PC-9 (cell line): Measurements from ENCODE around the gene CCDC85A. TPM values are rescaled to one million over a fixed set of nuclear protein-coding genes. Genes with fewer than 3 reads are reported as not detected.

ENCODE experiments used
- BruUV-seq: library from RNA; stranded (reverse); fragments of 400-500 nt; replicated peaks from 2 replicates; lab custom pipeline; 2021; lab: Mats Ljungman, UMichigan
- CTCF ChIA-PET: fragments of 300-600 bp; sonication (Branson Sonifier 250); formaldehyde crosslinking; loops from one replicate; lab custom pipeline; 2022; ENCODE audit warnings: antibody characterized with exemption; lab: Charles Lee
- POLR2A ChIA-PET: fragments of 300-600 bp; sonication (Branson Sonifier 250); formaldehyde crosslinking; loops from one replicate; lab custom pipeline; 2022; ENCODE audit warnings: antibody characterized with exemption; ENCODE audit not compliant: unreplicated experiment; lab: Charles Lee
- DNase-seq, 2 experiments: peaks; one replicate each; pipeline versions ENCODE4 v3.0.0 to v3.0.0-alpha.2; 2015 to 2022; ENCODE audit warnings: mixed read lengths in 1 of 2
- H2AFZ ChIP-seq: fragments of 200-600 bp; sonication (generic); 2 replicates; pipeline ENCODE4 v1.8.1; 2017; ENCODE audit warnings: antibody characterized with exemption
- H3F3A ChIP-seq: fragments of 200-600 bp; sonication (generic); 2 replicates; pipeline ENCODE4 v1.8.1; 2017; ENCODE audit warnings: antibody characterized with exemption, mild to moderate bottlenecking, low read depth; ENCODE audit not compliant: insufficient read depth
- H3K27ac ChIP-seq: fragments of 200-600 bp; sonication (generic); 2 replicates; pipeline ENCODE4 v1.6.1; 2016; ENCODE audit warnings: mixed run types
- H3K27me3 ChIP-seq: fragments of 200-600 bp; sonication (generic); 2 replicates; pipeline ENCODE4 v1.6.1; 2016; ENCODE audit warnings: low read depth, mixed run types; ENCODE audit not compliant: insufficient read depth
- H3K36me3 ChIP-seq: fragments of 200-600 bp; sonication (generic); 2 replicates; pipeline ENCODE4 v1.6.1; 2016; ENCODE audit warnings: low read depth, mixed run types
- H3K4me1 ChIP-seq: fragments of 200-600 bp; sonication (generic); replicated peaks from 2 replicates; pipeline ENCODE4 v1.6.1; 2016; ENCODE audit warnings: mixed run types; ENCODE audit not compliant: insufficient read depth
- H3K4me2 ChIP-seq: fragments of 200-600 bp; sonication (generic); 2 replicates; pipeline ENCODE4 v1.6.1; 2017; ENCODE audit warnings: mixed run types
- H3K4me3 ChIP-seq: fragments of 200-600 bp; sonication (generic); 2 replicates; pipeline ENCODE4 v1.6.1; 2016; ENCODE audit warnings: mixed run types
- H3K79me2 ChIP-seq: fragments of 200-600 bp; sonication (generic); 2 replicates; pipeline ENCODE4 v1.6.1; 2017; ENCODE audit warnings: low read depth, mixed run types
- H3K9me2 ChIP-seq: fragments of 200-600 bp; sonication (generic); 2 replicates; pipeline ENCODE4 v1.8.1; 2017; ENCODE audit warnings: mild to moderate bottlenecking; ENCODE audit not compliant: insufficient read depth
- H3K9me3 ChIP-seq: fragments of 200-600 bp; sonication (generic); 2 replicates; pipeline ENCODE4 v1.8.1; 2016; ENCODE audit warnings: low read depth; ENCODE audit not compliant: insufficient read depth
- H4K20me1 ChIP-seq: fragments of 200-600 bp; sonication (generic); 2 replicates; pipeline ENCODE4 v1.8.1; 2017; ENCODE audit not compliant: insufficient read depth
- EZH2 ChIP-seq: fragments of 200-600 bp; sonication (generic); IDR thresholded peaks from 2 replicates; pipeline ENCODE4 v1.8.0; 2017; ENCODE audit warnings: antibody characterized with exemption, low read depth
- intact Hi-C: fragments of 100-400 bp; cut with micrococcal nuclease; formaldehyde crosslinking; loops from one replicate; pipeline ENCODE4 v1.10.0; 2022; ENCODE audit not compliant: unreplicated experiment
- total RNA-seq: library from RNA; stranded (reverse); gene quantifications from 2 replicates; pipeline ENCODE4 v1.2.3, GENCODE V29; 2021
- TF ChIP-seq, protein P1 (sequence below): fragments of 200-600 bp; sonication (generic); conservative IDR thresholded peaks from 2 replicates; pipeline ENCODE4 v1.6.1; 2017; ENCODE audit warnings: mixed run types, antibody characterized with exemption, mild to moderate bottlenecking, moderate library complexity

Gene CCDC85A
- total RNA-seq, 1 experiment from 2014 or later = not detected

DNA sequence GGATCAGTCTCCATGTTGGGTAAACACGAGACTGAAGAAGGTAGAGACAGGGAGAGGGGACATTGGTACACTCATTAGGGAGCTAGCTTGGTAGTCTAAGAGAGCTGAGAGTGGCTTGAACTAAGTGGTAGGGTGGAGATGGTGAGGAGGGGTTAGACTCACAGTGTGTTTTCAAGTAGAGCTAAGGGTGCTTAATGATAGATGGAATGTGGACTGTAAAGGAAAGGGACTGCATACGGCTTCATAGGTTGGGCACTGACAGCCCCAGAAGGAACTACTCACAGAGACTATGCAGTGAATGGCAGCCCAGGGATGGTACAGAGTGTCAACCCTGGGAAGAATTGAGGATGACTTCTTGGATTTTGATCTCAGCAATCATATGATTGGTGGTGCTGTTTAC is 178.1 kb downstream of the CCDC85A start:
- intact Hi-C loops = no loop called here
- no peaks in the 10 kb centered on the region for H3K27me3 ChIP-seq
- CTCF ChIA-PET = no interaction called here
- H3K4me1 ChIP-seq = no peaks in the 10 kb centered on the region
- DNase-seq = no peak
- no peak overlapping the region for H3K4me3 ChIP-seq
- no peak overlapping the region for H2AFZ ChIP-seq
- no peaks in the 10 kb centered on the region for H3K36me3 ChIP-seq
- BruUV-seq = no TSS peak
- H3K9me3 ChIP-seq = no peaks in the 10 kb centered on the region
- H3F3A ChIP-seq = no peaks in the 10 kb centered on the region
- H3K27ac ChIP-seq = no peak overlapping the region
- H3K9me2 ChIP-seq = no peaks in the 10 kb centered on the region
- POLR2A ChIA-PET = no interaction called here
- H3K4me2 ChIP-seq = no peak overlapping the region
- no peaks in the 10 kb centered on the region for H4K20me1 ChIP-seq
- TF ChIP-seq, protein P1, sequence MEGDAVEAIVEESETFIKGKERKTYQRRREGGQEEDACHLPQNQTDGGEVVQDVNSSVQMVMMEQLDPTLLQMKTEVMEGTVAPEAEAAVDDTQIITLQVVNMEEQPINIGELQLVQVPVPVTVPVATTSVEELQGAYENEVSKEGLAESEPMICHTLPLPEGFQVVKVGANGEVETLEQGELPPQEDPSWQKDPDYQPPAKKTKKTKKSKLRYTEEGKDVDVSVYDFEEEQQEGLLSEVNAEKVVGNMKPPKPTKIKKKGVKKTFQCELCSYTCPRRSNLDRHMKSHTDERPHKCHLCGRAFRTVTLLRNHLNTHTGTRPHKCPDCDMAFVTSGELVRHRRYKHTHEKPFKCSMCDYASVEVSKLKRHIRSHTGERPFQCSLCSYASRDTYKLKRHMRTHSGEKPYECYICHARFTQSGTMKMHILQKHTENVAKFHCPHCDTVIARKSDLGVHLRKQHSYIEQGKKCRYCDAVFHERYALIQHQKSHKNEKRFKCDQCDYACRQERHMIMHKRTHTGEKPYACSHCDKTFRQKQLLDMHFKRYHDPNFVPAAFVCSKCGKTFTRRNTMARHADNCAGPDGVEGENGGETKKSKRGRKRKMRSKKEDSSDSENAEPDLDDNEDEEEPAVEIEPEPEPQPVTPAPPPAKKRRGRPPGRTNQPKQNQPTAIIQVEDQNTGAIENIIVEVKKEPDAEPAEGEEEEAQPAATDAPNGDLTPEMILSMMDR = no peak
- no peak for TF ChIP-seq EZH2
- H3K79me2 ChIP-seq = no peaks in the 10 kb centered on the region

DNA sequence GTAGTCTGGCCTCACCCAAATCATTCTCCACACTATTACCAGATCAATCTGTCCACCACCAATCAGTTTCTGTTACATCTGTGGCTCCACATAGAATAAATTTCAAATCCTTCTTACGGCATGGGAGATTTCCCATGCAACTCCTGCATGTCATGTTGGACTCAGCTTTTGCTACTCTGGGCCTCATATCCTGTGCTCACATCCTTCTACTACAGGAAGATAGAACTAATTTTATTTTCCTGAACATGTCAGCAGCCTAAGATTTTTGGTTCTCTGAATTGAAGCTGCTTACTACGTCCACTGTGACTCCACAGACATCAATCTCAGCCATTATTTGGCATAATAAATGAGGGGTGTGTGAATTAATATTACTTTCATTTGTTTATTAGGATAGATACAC is 181.1 kb downstream of the CCDC85A start:
- TF ChIP-seq, protein P1 = no peak
- no peak for TF ChIP-seq EZH2
- H3K27me3 ChIP-seq = no peaks in the 10 kb centered on the region
- intact Hi-C loops = no loop called here
- H4K20me1 ChIP-seq = no peaks in the 10 kb centered on the region
- H3K9me2 ChIP-seq = no peaks in the 10 kb centered on the region
- DNase-seq = no peak
- no peak overlapping the region for H3K4me3 ChIP-seq
- BruUV-seq = no TSS peak
- H3K27ac ChIP-seq = no peak overlapping the region
- no peaks in the 10 kb centered on the region for H3K9me3 ChIP-seq
- no peak overlapping the region for H2AFZ ChIP-seq
- no peaks in the 10 kb centered on the region for H3F3A ChIP-seq
- no peaks in the 10 kb centered on the region for H3K36me3 ChIP-seq
- ChIA-PET POLR2A (no interaction called here), CTCF (interaction anchor here (0.6 kb wide), 1 partner anchor 328 kb away, joined by 3 read pairs; no protein-coding TSS in a partner anchor)
- H3K4me1 ChIP-seq = no peaks in the 10 kb centered on the region
- H3K4me2 ChIP-seq = no peak overlapping the region
- H3K79me2 ChIP-seq = no peaks in the 10 kb centered on the region

DNA sequence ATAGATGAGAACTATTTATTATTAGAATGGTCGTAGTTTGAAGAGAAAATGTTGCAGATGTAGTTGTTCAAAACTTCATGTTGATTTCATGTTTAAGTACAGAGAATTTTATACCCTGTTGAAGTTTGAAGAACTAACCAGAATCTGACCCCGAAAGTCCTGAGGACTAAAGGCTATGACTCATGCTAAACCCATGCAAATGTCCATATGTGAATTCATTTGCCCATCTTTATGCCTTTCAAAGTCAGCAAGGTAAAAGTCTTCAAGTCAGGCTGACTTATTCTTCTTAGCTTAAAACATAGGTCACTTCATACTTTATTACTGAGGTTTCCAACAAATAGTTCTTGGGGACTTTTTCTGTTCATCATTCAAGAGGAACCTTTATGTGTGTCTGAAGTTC is 185.5 kb downstream of the CCDC85A start:
- ChIA-PET POLR2A (no interaction called here), CTCF (no interaction called here)
- Histone ChIP-seq H3K36me3 (no peaks in the 10 kb centered on the region), H3K4me1 (no peaks in the 10 kb centered on the region), H3K9me3 (no peaks in the 10 kb centered on the region), H3K79me2 (no peaks in the 10 kb centered on the region), H3K27ac (no peak overlapping the region), H3F3A (no peaks in the 10 kb centered on the region), H4K20me1 (no peaks in the 10 kb centered on the region), H3K4me3 (no peak overlapping the region), H3K9me2 (no peaks in the 10 kb centered on the region), H3K4me2 (no peak overlapping the region), H3K27me3 (no peaks in the 10 kb centered on the region), H2AFZ (no peak overlapping the region)
- intact Hi-C loops = no loop called here
- BruUV-seq = no TSS peak
- no peak for DNase-seq
- no peak for TF ChIP-seq EZH2
- TF ChIP-seq, protein P1 = no peak
